Stimulated activated CD8-positive, alpha-beta memory T cell treated with anti-CD3 and anti-CD28 coated beads, Interleukin-12 subunit alpha, Interleukin-12 subunit beta, amount 100 ng/mL, for 24 hours (primary cell): ENCODE results near the gene NOL9.

ENCODE experiments used
- DNase-seq: peaks from one replicate; pipeline ENCODE4 v3.0.0-alpha.2; 2020; ENCODE audit errors: extremely low read depth

The NOL9 gene

GRCh38 chr1:6489383-6489765 is 64.9 kb downstream of the NOL9 start:
- DNase-seq = no peak

DNA sequence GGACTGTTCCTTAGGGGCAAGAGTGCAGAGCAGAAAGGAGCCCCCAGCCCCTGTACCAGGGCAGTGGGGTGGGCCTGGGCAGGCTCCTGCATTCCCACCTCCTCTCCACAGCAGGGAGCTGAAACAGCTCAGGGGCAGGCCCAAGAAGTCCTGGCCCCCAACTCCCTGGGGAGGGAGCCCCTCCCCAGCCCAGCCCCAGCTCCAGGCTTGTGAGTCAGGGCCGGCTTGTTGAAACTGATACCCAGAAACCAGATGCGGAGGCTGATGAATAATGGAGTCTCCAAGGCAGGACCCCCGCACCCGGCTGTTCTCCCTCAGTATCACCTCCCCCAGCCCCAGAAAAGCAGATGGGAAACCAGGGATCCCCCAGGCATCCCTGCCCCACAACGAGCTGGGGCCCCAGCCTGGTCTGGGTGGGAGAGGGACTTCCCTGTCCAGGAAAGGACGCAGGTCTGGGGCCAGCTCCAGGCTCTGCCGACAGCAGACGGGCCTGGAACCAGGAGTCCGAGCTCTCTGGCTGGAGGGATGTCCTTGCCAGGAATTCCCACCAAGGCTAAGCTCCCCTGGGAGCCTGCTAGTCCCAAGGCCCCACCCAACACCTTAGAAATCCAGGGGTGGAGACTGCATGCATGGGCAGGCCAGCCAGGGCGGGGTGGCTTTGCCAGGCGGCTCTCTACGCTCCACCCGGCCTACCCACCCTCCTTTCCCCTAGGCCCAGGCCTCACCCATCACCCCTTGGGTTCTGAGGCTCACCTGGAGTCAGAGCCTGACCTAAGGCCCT is 65.5 kb downstream of the NOL9 start:
- no peak for DNase-seq

DNA sequence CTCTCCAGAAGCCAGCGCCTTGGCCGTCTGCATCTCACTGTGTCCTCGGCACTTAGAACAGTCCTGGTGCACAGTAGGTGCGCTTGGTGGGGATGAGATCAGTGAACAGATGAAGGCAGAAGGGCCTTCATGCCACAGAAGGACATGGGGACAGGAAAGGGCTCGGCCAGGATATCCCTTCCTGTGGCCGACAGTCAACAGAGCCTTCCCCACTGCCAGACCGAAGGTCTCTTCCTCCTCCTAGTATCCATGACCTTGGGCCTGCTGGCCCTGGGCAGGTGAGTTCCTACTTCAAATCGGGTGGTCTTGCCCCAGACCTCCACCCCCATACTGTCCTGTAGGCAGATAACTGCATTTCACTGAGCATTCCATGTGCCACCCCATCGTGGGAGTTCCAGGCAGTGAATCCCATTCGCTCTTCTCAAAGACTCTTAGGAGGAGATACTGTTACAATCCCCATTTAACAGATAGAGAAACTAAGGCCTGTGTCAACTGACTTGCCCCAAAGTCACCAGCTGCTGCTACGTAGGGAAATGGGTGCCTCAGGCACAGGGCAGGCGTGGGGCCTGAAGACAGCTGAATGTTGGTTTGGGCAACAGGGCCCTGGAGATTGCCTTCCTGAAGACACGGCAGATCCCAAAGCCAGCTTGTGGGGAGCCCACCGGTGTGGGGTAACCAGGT is 66.4 kb downstream of the NOL9 start:
- DNase-seq = no peak

DNA sequence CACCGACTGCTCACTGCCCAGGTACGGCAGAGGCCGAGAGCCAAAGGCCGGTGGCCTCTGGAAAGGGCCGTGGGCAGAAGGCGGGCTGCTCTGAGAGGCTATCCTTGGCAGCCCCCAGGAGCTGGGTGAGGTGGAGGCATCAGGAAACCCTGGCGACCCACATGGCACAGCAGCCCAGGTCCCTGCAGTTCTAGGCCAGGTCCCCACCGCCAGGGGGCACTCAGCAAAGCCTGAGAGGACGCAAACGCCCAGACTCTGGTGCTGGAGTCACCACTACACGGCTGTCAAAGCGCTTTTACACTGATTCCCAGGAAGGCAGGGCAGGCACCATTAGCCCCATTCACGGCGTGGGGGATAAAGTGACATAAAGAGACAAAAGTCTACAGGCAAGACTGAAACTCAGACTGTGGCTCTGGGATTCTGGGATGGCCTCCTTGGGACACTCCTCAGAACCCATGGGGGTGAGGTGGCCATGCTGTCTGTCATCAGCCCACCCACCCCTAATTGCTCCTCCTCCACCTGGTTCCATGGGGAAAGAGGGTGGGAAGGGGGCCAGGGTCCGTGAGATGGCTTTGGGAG is 67.8 kb downstream of the NOL9 start:
- peak; percentile 72 for DNase-seq

DNA sequence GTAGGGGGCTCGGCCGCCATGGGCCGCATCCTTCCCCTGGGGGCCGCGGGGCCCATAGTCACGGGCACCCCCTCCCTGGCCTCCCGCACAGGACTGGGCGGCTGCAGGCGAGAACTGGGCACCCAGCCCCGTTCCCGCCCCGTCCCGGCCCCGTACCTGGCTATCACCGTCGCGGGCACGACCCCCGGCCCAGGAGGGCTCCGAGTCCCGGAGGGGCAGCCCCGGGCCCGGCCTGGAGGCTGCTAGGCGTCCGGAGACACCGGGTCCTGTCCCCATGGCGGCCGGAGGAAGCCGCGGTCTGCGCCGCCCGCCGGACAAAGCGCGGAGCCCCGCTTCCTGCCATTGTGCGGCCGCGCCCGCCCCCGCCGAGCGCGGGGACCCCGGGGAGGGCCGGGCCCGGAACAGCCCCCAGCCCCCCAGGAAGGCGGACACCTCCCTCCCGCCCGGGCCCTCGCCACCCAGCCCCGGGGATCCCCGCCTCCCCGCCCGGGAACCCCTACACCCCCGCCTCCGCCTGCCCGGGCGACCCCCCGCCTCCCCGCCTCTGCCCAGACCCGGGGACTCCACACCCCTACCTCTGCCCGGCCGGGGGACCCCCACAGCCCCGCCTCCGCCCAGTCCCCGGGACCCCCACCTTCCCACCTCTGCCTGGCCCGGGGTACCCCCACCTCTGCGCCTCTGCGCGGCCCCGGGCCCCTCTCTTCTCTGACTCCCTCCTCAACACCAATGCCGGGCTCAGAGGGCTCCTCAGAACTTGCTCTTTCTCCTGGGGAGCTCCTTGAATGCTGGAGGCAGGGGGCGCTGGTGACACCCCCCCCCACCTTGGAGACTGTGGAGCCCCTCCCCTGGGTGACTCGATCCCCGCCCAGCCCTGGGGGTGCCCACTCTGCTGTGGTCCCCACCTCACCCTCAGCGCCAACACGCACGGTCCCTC is 68.9 kb downstream of the NOL9 start:
- no peak for DNase-seq

- no peak for DNase-seq
Observed at GRCh38 chr1:6484826-6485167, 69.5 kb downstream of the NOL9 start.

DNA sequence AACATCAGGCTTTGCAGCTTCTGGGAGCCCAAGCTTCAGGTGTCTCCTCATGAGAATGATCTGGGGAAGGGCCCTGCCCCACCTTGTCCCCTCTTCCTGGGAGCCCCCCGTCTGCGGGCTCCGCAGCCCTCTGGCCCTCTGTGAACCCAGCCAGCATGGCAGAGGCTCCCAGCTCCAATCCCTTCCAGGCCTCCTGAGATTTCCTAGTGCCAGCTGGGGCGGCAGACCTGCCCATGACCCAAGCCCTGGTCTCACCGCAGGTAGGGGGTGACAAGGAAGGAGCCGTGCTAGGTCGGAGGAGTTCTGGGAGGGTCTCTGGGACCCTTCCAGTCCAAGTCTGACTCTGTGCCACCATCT is 70.6 kb downstream of the NOL9 start:
- no peak for DNase-seq

DNA sequence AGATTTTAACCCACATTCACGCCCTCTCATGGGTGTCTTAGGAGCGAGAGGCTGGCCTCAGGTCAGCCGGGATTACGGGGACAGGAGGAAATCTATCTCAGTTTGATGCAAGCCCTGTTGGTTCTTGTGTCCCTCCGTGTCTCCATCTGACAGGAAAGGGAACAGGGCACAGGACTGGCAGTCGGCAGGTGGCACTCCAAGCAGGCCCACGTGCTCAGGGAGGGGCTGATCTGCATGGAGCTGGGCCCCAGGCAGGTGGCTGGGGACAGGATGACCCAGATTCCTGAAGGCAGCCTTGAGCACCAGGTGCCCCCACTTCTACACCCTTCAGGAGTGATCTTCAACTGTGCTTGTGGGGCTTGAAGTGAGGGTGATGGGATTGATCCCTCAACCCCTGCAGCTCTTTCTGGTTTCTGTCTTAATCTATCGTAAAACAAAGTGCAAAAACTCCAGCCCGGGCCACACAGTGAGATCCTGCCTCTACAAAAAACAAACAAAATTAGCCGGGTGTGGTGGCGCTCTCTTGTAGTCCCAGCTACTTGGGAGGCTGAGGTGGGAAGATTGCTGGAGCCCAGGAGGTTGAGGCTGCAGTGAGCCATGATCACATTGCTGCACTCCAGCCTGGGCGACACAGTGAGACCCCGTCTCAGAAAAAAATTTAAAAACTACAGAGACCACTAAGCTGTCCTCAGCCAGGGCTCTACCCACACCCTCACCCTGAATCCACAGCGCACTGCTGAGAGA is 71.1 kb downstream of the NOL9 start:
- no peak for DNase-seq

DNA sequence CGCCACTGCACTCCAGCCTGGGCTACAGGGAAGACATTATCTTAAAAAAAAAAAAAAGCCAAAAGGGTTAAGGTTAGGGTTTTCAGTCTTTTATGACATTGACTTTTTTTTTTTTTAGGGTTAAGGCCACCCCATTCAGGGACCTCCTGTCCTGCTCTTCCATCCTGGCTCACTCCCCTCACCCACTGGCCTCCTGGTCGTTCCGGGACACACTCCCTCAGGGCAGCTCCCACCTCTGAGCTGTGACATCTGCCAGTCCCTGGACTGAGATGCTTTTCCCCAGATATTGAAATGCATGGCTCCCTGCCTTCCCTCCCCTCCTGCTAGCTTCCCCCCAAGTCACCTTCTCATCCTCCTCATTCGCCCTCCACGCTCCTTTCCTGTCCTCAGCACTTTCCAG is 72.5 kb downstream of the NOL9 start:
- DNase-seq = no peak

DNA sequence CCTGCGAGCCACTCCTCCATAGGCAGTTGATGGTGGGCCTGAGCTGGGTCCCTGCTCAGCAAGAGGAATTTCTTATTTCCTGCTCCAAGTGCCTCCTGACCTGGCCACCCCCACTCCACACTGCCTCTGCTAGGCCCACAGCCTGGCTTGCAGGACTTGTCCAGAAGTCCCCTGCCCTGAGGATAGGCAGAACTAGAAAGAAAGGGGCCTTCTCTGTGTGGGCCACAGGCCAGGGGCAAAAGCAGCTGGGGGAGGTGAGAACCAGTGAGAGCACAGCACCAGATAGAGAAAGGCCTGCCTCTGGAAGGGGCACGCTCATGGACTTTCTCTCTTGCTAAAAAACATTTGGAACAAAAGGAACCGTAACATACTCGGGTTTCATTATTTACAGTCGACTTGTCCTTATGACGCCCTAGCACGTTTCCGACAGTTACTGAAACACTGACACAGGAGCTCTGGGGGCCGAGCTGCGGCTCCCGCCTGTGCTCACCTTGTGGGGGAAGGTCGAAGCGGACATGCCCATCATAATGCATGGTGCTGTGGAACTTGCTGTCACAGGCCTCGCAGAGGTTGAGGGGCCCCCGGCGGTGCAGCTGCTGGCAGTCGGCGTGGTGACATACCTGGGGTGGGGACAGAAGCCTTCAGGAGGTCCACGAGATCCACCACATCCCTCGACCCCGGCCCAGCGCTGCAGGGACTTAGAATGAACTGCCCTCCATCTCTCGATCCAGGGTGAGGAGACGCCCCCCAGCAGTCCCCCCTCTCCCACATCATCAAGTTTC is 77.1 kb downstream of the NOL9 start:
- DNase-seq = no peak

DNA sequence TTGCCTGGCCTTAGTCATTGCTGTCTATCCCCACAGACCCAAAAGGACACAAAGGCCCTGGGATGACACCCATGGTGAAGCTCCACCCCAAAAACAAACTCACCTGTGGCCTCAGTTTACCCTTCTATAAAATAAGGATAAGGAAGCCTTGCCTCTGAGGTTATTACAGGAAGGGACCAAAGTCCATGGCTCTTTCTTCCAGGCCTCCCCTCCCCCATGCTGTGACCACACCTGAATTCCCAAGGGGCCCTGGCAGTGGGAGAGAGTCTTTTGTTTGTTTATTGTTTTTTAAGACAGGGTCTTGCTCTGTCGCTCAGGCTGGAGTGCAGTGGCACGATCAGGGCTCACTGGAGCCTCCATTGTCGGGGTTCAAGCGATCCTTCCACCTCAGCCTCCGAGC is 77.8 kb downstream of the NOL9 start:
- no peak for DNase-seq

DNA sequence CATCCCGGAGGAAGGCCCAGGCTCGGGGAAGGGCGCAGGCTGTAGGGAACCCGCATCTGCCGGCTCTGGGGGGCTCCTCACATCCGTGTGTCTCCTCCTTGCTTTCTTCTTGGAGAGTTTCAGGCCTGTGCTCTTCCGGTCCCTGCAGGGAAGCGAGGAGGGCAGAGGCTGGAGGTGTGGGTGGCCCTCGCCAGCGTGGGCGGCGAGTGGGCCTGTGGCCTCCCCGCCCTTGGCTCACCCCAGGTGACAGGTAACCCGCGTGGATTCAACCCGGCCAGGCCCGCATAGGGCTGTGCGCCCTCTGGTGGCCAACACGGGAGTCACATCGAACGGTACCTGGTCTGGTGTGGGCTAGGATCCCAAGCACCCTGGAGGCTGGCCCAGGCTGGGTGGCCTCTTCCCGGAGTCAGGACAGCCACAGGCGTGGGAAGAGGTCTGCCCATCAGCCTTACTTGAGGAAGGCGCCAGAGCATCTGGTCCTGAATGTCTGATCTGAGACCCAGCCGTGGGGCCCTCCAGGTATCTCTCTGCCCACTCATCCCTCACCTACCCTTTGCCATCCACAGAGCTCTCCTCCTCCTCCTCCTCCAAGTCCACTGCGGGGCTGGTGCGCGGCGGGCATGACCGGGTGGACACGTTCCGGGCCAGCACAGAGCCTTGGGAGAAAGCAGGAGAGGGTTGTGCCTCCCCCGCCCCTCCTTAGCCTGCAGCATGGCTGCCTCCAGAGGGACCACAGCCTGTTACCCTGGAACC is 78.8 kb downstream of the NOL9 start:
- no peak for DNase-seq

- DNase-seq = no peak
Observed at GRCh38 chr1:6474815-6475282, 79.5 kb downstream of the NOL9 start.

- no peak for DNase-seq
Observed at GRCh38 chr1:6473974-6474814, 80.1 kb downstream of the NOL9 start.

- no peak for DNase-seq
Observed at GRCh38 chr1:6473156-6473555, 81.2 kb downstream of the NOL9 start.

DNA sequence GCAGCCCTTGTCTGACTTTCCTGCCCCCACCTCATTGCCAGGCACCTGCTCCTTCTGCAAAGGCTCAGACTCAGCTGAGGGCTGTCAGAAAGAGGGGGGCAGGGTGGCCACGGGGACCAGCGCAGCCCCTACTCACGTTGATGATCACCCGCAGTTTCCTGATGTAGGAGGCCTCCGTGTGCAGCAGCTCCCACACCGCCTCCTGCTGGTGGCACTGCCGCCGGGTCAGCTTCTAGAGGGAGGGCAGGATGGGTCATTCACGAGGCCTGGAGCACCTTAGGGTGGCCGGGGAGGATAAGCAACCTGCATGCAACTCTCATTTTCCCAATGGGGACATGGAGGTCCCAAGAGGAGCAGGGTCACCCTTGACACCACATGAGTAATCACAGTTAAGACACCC is 81.9 kb downstream of the NOL9 start:
- DNase-seq = no peak

DNA sequence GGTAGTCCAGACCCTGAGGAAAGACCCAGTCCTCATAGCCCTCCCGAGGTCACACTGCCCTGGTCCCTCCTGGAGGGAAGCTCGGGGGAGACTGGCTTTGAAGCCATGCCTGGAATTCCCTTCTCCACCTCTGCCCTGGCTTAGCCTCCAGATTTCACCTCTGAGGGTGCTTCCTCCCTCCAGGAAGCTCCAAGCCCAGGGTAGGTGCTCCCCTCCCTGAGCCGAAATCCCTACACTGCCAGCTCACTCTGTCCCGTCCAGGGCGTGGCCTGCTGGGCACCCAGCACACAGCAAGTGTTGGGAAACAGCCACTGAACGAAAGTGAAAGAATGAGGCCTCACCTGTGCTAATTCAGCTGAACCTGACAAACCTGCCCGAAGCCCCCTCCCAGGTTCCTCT is 82.3 kb downstream of the NOL9 start:
- DNase-seq = no peak
